TTC549 (cell line): Measurements from ENCODE around the gene DKK3.

ENCODE experiments used
- FAIRE-seq: peaks from 2 replicates; lab custom pipeline; 2012; peaks lifted over from hg19 to GRCh38; lab: Jason Lieb, UNC

Gene DKK3

DNA sequence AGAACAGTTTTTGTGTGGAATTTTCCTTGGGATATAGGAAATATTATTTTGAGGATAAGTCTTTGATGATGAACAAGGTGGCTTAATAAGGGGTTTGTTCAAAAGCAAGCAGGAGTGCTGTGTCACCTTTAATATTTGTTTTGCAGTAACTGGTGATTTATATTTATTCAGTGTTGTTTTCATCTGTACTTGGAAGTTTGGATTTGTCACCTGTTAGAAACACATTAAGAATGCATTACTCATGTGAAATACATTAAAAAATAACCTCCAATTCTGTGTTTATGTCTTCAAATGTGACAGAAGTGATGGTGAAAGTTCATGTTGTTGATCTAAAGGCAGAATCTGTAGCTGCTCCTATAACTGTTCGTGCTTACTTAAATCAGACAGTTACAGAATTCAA is 70.5 kb downstream of the DKK3 start:
- FAIRE-seq, result no peak

DNA sequence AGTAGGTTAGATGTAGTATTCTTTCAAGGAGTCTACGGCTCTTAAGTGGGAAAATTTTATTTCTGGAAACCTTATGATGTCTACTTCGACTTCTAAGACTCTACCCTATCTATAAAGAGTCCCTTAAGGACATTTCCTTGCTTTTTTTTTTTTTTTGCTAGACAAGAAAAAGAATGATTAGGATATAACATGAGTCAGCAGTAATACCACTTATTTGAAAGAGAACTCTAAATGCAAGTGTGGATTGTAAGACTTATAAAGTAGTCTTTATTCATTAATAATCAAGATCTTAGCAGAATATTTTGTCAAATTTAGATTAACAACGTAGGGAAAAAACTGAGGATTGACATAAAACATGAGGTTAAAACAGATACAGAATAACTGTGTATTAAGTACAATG is 71.0 kb downstream of the DKK3 start:
- no peak for FAIRE-seq

DNA sequence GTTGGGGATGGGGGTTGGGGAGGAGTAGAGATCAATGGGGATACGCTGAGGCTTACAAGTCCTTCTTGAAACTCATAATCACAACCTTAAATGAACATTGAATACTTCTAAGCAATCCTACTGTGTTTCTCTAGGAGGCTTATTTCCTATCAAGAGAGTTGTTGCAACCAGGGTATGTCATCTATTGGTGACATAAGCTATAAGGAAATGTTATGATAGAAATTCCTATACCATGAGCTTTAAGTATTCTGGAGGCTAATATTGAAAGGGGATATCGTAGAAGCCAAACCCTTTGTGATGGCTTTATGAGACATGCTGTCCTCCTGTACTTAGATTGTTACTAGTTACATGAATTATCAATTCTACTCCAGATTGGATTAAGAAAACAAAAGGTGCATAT is 72.9 kb downstream of the DKK3 start:
- FAIRE-seq, result no peak

DNA sequence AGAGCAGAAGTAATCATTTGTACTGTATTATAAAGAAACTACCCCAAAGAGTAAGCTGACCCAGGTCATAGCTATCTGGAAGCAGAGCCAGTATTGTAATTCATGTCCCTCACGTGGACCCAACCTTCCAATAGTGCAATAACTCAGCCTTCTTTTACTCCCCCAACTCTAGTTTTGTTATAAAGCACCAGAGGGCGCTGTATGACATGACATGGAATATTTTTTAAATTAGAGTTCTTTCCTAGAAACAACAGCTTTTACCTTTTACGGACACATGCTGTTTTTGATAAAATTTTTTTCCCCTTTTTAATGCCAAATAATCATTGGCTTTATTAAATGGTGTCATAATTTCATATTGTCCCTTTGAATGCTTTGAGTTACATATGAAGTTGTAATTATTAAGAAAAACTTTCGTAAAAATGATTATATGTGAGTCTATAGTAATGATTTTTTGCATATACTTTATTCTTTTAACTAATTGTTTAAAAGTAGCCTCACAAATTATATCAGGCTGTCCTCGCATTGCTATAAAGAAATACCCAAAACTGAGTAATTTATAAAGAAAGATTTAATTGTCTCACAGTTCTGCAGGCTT is 76.9 kb downstream of the DKK3 start:
- FAIRE-seq, result peak; percentile 50

DNA sequence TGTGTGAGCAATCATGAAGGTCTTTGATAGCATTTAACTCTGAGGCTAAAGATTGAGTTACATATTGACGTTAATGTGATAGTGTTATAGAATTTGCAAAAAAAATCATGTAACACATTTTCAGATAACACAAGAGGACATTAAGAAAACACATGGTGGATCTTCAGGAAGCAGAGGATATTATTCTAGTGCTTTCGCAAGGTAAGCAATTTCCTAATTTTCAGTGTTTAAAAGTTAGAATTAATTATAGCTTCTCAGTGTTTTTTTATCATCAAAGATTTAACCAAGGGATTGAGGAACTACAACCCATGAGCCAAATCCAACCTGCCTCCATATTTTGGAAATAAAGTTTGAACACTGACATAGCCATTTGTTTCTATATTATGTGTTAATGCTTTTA is 78.5 kb downstream of the DKK3 start:
- no peak for FAIRE-seq

DNA sequence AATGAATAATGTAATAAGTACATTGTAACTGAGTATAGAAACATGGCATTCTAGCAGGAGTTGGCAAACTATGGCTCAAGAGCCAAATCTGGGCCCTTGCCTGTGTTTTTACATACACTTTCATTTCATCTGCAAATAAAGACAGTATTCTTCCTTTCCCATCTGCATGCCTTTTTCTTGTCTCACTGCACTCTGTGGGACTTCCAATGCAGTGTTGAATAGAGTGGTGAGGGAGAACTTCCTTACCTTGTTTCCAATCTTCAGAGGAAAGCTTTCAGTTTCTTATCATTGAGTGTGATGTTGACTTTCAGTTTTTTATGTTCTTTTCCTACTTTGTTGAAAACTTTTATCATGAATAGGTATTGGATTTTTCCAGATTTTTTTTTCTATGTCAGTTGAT is 84.6 kb downstream of the DKK3 start:
- no peak for FAIRE-seq

DNA sequence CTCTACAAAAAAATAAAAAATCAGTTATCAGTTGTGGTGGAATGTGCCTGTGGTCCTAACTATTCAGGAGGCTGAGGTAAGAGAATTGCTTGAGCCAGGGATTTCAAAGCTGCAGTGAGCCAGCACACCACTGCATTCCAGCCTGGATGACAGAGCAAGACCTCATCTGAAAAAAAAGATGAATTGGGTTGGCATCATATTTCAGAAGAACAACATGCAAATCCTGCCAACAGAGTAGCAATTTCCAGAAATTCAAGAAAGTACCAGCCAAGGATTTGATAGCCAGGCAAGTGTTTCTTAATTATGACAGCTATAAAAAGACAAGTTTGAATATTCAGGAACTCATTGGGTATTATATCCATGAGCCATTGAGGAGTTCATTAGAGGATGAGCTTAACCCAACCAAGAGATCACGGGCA is 91.4 kb downstream of the DKK3 start:
- FAIRE-seq, result no peak

DNA sequence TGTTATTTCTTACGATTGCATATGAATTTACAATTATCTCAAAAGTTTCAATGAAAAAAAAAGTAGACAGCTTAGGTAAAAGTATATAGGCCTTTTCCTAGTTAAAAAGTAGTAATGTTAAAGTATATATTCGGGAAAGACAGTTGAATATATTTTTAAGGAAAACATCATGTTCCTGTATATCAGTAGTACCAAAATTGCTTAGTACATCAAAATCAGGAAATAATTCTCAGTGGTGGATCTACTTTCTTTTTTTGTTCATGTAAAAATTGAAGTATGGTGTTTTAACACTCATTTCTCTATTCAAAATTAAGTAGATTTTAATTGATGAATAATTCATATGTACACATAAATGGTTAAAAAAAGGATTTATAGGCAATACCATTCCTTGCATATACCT is 92.8 kb downstream of the DKK3 start:
- no peak for FAIRE-seq

DNA sequence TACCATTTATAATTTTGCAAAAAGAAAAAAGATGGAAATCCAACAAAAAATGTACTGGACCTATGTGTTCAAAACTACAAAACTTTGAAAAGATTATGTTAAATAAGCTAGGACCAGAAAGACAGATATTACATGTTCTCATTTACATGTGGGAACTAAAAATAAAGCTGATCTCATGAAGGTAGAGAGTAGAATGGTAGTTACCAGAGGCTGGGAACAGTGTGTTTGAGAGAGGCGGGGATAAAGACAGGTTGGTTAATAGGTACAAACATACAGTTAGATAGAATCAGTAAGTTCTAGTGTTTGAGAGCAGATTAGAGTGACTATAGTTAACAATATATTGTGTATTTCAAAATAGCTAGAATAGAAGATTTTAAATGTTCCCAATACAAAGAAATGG is 95.0 kb downstream of the DKK3 start:
- FAIRE-seq, result no peak
